CD4-positive, alpha-beta T cell treated with Interleukin-17A for 1 hour (primary cell): ENCODE measurements around the gene VWA2.

ENCODE experiments used
- DNase-seq: peaks from one replicate; pipeline ENCODE4 v3.0.0-alpha.2; 2020

The VWA2 gene

GRCh38 chr10:114250716-114251115, 11.7 kb downstream of the VWA2 start:
- DNase-seq: no peak

GRCh38 chr10:114252092-114252491, 13.0 kb downstream of the VWA2 start:
- no peak for DNase-seq

GRCh38 chr10:114252883-114253282, 13.8 kb downstream of the VWA2 start:
- DNase-seq: no peak

GRCh38 chr10:114255227-114255626, 16.2 kb downstream of the VWA2 start:
- DNase-seq: no peak

- no peak for DNase-seq
These were observed 17.1 kb downstream of the VWA2 start for GRCh38 chr10:114256008-114256765.

GRCh38 chr10:114256822-114257221, 17.8 kb downstream of the VWA2 start:
- no peak for DNase-seq

- no peak for DNase-seq
These were observed 18.4 kb downstream of the VWA2 start for GRCh38 chr10:114257498-114257897.

- no peak for DNase-seq
These were observed 19.3 kb downstream of the VWA2 start for GRCh38 chr10:114258274-114258840.

- DNase-seq: no peak
These were observed 20.8 kb downstream of the VWA2 start for GRCh38 chr10:114259824-114260223.

GRCh38 chr10:114260366-114260765, 21.3 kb downstream of the VWA2 start:
- DNase-seq: no peak

GRCh38 chr10:114261076-114261475, 22.0 kb downstream of the VWA2 start:
- no peak for DNase-seq

GRCh38 chr10:114262496-114262895, 23.4 kb downstream of the VWA2 start:
- no peak for DNase-seq

- no peak for DNase-seq
These were observed 26.5 kb downstream of the VWA2 start for GRCh38 chr10:114265392-114266053.

GRCh38 chr10:114266521-114266920, 27.5 kb downstream of the VWA2 start:
- DNase-seq: no peak

- no peak for DNase-seq
These were observed 32.2 kb downstream of the VWA2 start for GRCh38 chr10:114271075-114271778.

GRCh38 chr10:114271779-114272167, 32.7 kb downstream of the VWA2 start:
- no peak for DNase-seq

- DNase-seq: no peak
These were observed 33.6 kb downstream of the VWA2 start for GRCh38 chr10:114272696-114273095.

GRCh38 chr10:114273910-114274309, 34.9 kb downstream of the VWA2 start:
- no peak for DNase-seq

GRCh38 chr10:114274616-114275453, 35.8 kb downstream of the VWA2 start:
- no peak for DNase-seq

- no peak for DNase-seq
These were observed 37.0 kb downstream of the VWA2 start for GRCh38 chr10:114276066-114276465.

- no peak for DNase-seq
These were observed 37.6 kb downstream of the VWA2 start for GRCh38 chr10:114276671-114277070.

GRCh38 chr10:114278140-114278883, 39.3 kb downstream of the VWA2 start:
- DNase-seq: no peak
